OCI-LY7 (cell line): ENCODE measurements around the gene APOL6. TPM values are rescaled to one million over a fixed set of nuclear protein-coding genes. Genes with fewer than 3 reads are reported as not detected.

Experiments used
- BruUV-seq: library from RNA; stranded (reverse); fragments of 400-500 nt; replicated peaks from 2 replicates; lab custom pipeline; 2021; lab: Mats Ljungman, UMichigan
- CTCF ChIA-PET: fragments of 300-600 bp; sonication (Branson Sonifier 250); formaldehyde crosslinking; loops from one replicate; lab custom pipeline; 2022; ENCODE audit warnings: antibody characterized with exemption; ENCODE audit not compliant: unreplicated experiment; lab: Charles Lee
- POLR2A ChIA-PET: fragments of 300-600 bp; sonication (Branson Sonifier 250); formaldehyde crosslinking; loops from one replicate; lab custom pipeline; 2022; ENCODE audit warnings: antibody characterized with exemption; lab: Charles Lee
- DNase-seq: peaks from one replicate; pipeline ENCODE4 v3.0.0-alpha.2; 2015; ENCODE audit warnings: low spot score
- H2AFZ ChIP-seq: fragments of 200-600 bp; sonication (generic), shearing (Covaris generic); 2 replicates; pipeline ENCODE4 v1.6.1; 2014; ENCODE audit warnings: mild to moderate bottlenecking, antibody characterized with exemption, low read length, moderate library complexity
- H3K27ac ChIP-seq: fragments of 200-600 bp; sonication (generic); 2 replicates; pipeline ENCODE4 v1.5.1; 2014; ENCODE audit warnings: mixed run types, low read depth, mild to moderate bottlenecking, moderate library complexity, low read length, inconsistent platforms; ENCODE audit not compliant: poor library complexity, severe bottlenecking
- H3K36me3 ChIP-seq: fragments of 200-600 bp; sonication (generic); 2 replicates; pipeline ENCODE4 v1.6.1; 2014; ENCODE audit warnings: mild to moderate bottlenecking, antibody characterized with exemption, low read length, moderate library complexity, mixed read lengths; ENCODE audit not compliant: insufficient read depth
- H3K4me1 ChIP-seq: fragments of 200-600 bp; sonication (generic); 2 replicates; pipeline ENCODE4 v1.5.1; 2014; ENCODE audit warnings: mild to moderate bottlenecking, low read length; ENCODE audit not compliant: insufficient read depth, poor library complexity, severe bottlenecking
- H3K4me2 ChIP-seq: fragments of 200-600 bp; sonication (generic); 2 replicates; pipeline ENCODE4 v1.6.1; 2014; ENCODE audit warnings: mild to moderate bottlenecking, low read length
- H3K4me3 ChIP-seq: fragments of 200-600 bp; sonication (generic); 2 replicates; pipeline ENCODE4 v1.5.1; 2014; ENCODE audit warnings: mild to moderate bottlenecking, low read depth, low read length; ENCODE audit not compliant: poor library complexity, severe bottlenecking
- H3K79me2 ChIP-seq: fragments of 200-600 bp; sonication (generic); 2 replicates; pipeline ENCODE4 v1.6.1; 2016; ENCODE audit warnings: low read depth, mild to moderate bottlenecking, low read length, moderate library complexity, mixed read lengths; ENCODE audit not compliant: insufficient read depth
- H3K9me2 ChIP-seq: fragments of 200-600 bp; sonication (generic); 2 replicates; pipeline ENCODE4 v1.6.1; 2016; ENCODE audit warnings: mild to moderate bottlenecking, low read length, mixed read lengths; ENCODE audit not compliant: insufficient read depth
- H3K9me3 ChIP-seq: fragments of 200-600 bp; sonication (generic); 2 replicates; pipeline ENCODE4 v1.6.1; 2014; ENCODE audit warnings: mild to moderate bottlenecking, mixed run types, low read length, mixed read lengths
- H4K20me1 ChIP-seq: fragments of 200-600 bp; sonication (generic); 2 replicates; pipeline ENCODE4 v1.6.1; 2014; ENCODE audit warnings: mild to moderate bottlenecking, antibody characterized with exemption, low read length, moderate library complexity, mixed read lengths; ENCODE audit not compliant: insufficient read depth
- CTCF ChIP-seq: fragments of 200-600 bp; sonication (generic); conservative IDR thresholded peaks from 2 replicates; pipeline ENCODE4 v1.5.1; 2014; ENCODE audit warnings: mild to moderate bottlenecking, antibody characterized with exemption, low read length, moderate library complexity, mixed read lengths
- EZH2phosphoT487 ChIP-seq: fragments of 200-600 bp; sonication (generic); IDR thresholded peaks from 2 replicates; pipeline ENCODE4 v1.6.1; 2018; ENCODE audit warnings: low read depth, borderline replicate concordance, mild to moderate bottlenecking, mixed run types, antibody characterized with exemption, low read length, moderate library complexity, mixed read lengths
- intact Hi-C: fragments of 100-400 bp; cut with micrococcal nuclease; formaldehyde crosslinking; loops from one replicate; pipeline ENCODE4 v1.10.0; 2022; ENCODE audit not compliant: unreplicated experiment
- total RNA-seq, 2 experiments: library from RNA; depleted of rRNA in 1 of 2; stranded (reverse); fragments of >200 nt in 1 of 2; shearing (Covaris generic) in 1 of 2; gene quantifications; 2 replicates each; pipeline ENCODE4 v1.2.3, GENCODE V29; 2014 to 2022

Gene APOL6
- total RNA-seq, 2 experiments from 2014 or later: 22.0 to 27.8 TPM

GRCh38 chr22:35615156-35615555 is 33.1 kb upstream of the APOL6 start:
- H3K36me3 ChIP-seq: no peaks in the 10 kb centered on the region
- no peaks in the 10 kb centered on the region for H4K20me1 ChIP-seq
- ChIA-PET POLR2A (no interaction called here), CTCF (no interaction called here)
- DNase-seq: no peak
- H3K9me3 ChIP-seq: no peaks in the 10 kb centered on the region
- TF ChIP-seq CTCF (no peak), EZH2phosphoT487 (no peak)
- no peak overlapping the region for H3K4me2 ChIP-seq
- H3K79me2 ChIP-seq: no peaks in the 10 kb centered on the region
- intact Hi-C loops: no loop called here
- no peak overlapping the region for H3K4me3 ChIP-seq
- no TSS peak for BruUV-seq
- H3K9me2 ChIP-seq: no peaks in the 10 kb centered on the region
- H2AFZ ChIP-seq: no peak overlapping the region
- peaks cover 17% of the 10 kb centered on the region for H3K4me1 ChIP-seq
- no peak overlapping the region for H3K27ac ChIP-seq

- Histone ChIP-seq H3K36me3 (no peaks in the 10 kb centered on the region), H2AFZ (no peak overlapping the region), H3K79me2 (no peaks in the 10 kb centered on the region), H3K4me1 (peaks cover 14% of the 10 kb centered on the region), H3K9me3 (no peaks in the 10 kb centered on the region), H3K27ac (no peak overlapping the region), H4K20me1 (no peaks in the 10 kb centered on the region), H3K9me2 (no peaks in the 10 kb centered on the region), H3K4me2 (no peak overlapping the region), H3K4me3 (no peak overlapping the region)
- intact Hi-C loops: no loop called here
- TF ChIP-seq CTCF (0 out of 2 replicates have a peak, but pooled peaks have one; percentile 13), EZH2phosphoT487 (no peak)
- CTCF ChIA-PET: no interaction called here
- no TSS peak for BruUV-seq
- POLR2A ChIA-PET: no interaction called here
- no peak for DNase-seq
Measured at GRCh38 chr22:35616043-35616442, 32.2 kb upstream of the APOL6 start.

- peaks cover 2% of the 10 kb centered on the region for H3K4me1 ChIP-seq
- TF ChIP-seq CTCF (no peak), EZH2phosphoT487 (no peak)
- CTCF ChIA-PET: no interaction called here
Measured at GRCh38 chr22:35617137-35617755, 31.0 kb upstream of the APOL6 start, which contains the start of gene MB. Gene MB (minus strand): TSS chr22:35617329. CDS start chr22:35617257, 72 bp downstream.

More at GRCh38 chr22:35617137-35617755, 31.0 kb upstream of the APOL6 start, which contains the start of gene MB:
- no peak within 1 kb of the TSS for H3K4me2 ChIP-seq
- H3K4me3 ChIP-seq: no peak within 1 kb of the TSS
- no peaks in the 10 kb centered on the region for H3K36me3 ChIP-seq
- H3K27ac ChIP-seq: no peak within 1 kb of the TSS
- POLR2A ChIA-PET: no interaction called here
- no peaks in the 10 kb centered on the region for H3K9me2 ChIP-seq
- H2AFZ ChIP-seq: no peak within 1 kb of the TSS
- no TSS peak for BruUV-seq
- intact Hi-C loops: no loop called here
- no peaks in the 10 kb centered on the region for H4K20me1 ChIP-seq
- H3K79me2 ChIP-seq: no peaks in the 10 kb centered on the region
- DNase-seq: no peak
- no peaks in the 10 kb centered on the region for H3K9me3 ChIP-seq
